HG03108 (cell line): Measurements from ENCODE around the gene LIMK2.
"Not testable (repeated sequence)": the region's sequence is repeated elsewhere in the genome, so short reads cannot be mapped to it uniquely, and the experiment has no call there.

Experiments
- ATAC-seq: cut with Tn5 transposase; IDR thresholded peaks from one replicate; pipeline ENCODE4 v1.9.1; 2021; ENCODE audit warnings: moderate library complexity; ENCODE audit not compliant: unreplicated experiment

The LIMK2 gene

DNA sequence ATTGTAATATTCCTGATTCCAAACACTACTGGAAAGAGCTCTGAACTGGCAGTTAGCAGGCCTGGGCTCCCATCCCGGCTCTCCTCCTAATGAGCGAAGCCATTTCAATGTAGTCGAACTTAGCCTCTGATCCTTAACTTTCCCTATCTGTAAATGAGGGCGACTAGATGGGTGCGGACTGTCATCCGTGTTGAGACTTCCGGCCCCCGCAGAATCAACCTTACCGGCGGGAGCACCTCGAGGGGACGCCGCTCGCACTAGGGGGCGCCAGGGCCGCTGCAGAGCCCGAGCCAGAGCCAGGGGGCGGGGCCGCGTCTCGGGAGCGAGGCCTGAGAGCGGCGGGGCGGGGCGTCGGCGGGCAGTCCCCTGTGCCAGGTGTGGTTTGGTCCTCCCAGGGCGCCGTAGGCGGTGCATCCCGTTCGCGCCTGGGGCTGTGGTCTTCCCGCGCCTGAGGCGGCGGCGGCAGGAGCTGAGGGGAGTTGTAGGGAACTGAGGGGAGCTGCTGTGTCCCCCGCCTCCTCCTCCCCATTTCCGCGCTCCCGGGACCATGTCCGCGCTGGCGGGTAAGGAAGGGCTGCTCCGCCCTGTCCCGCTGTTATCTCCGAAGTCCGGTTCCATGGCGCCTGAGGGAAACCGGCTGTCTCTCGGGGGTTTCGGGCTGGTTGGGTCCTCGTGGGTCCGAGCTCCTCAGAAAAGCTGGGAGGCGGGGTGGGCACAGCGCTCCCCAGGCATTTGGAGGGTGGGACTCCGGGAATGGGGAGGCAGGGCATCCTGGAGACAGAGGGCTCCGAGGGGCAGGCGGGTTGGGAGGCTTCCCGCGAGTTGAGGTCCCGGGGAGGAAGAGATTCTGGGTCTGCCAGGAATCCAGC lies at the start of gene LIMK2:
Gene LIMK2, plus strand, starts transcription at position 437 of the 869 bp plus-strand sequence. Its CDS starts 111 bp downstream, at position 548.
- peak; percentile 83 for ATAC-seq

DNA sequence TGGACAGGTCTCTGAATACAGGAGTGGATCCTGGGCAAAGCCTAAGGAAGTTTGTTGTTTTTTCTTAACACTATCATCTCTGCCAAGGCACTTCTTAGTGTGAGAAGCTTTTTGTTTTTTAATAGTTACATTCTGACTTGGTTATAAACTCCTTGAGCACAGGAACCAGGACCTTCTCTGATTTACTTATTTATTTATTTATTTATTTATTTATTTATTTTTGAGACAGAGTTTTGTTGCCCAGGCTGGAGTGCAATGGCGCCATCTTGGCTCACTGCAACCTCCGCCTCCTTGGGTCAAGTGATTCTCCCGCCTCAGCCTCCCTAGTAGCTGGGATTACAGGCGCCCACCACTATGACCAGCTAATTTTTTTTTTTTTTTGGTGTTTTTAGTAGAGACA lies 41.1 kb upstream of the LIMK2 start:
- no peak for ATAC-seq

DNA sequence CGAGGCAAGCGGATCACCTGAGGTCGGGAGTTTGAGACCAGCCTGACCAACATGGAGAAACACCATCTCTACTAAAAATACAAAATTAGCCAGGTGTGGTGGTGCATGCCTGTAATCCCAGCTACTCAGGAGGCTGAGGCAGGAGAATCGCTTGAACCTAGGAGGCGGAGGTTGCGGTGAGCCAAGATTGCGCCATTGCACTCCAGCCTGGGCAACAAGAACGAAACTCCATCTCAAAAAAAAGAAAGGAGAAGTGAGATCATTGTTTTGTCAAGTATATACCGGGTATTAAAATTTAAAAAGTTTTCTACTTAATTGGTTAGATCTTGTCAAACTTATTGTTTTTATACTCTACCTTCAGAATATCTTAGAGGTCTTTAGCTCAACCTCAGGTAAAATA lies 40.4 kb upstream of the LIMK2 start:
- not testable (repeated sequence) for ATAC-seq

DNA sequence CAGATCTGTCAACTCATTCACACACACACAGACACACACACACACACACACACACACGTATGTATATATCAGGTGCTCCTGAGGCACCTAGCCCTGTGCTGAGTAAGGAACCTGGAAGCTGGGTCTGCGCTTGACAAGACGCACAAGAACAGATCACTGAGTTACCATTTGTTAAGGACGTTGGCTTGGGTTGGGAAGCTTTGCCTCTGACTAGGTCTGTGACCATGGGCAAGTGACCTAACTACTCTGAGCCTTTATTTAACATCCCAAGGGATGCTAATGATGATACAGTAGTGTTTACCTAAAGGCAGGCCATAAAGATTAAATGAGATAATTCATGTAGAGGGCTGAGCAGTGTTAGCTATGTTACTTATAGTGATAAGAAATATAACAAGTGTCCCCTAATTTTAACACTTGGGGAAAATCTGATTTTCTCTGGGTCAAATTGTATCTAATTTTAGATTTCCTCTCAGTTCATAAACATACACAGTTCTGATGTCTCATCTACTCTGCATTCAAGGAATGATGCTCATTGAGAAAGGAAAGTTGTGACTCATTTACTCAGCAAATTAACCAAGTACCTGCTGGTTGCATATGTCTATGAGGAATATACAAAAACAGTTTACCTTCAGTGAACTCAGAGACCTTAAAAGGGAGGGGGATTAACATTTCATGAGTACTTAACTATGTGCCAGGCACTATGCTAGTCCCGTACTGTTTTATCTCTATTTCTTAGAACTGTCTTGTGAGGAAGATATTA lies 38.5 kb upstream of the LIMK2 start:
- ATAC-seq = no peak

DNA sequence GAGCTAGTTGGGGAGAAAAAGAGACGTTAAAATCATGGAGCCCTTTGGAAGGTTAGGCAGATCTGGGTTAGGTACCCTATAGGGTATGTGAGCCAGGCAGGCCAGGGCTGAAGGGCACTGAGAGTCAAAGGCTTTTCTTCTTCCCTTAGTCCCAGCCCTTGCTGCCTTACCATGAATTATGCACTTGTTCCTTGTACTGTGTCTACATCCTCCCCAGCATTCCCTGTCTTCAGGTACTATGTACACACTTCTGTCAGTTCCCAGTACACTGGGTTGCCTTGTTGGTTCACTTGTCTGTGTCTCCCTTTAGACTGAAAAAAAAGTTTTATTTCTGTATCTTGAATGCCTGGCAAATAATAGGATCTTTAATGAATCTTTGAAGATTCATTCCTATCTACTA lies 35.2 kb upstream of the LIMK2 start:
- ATAC-seq = no peak

DNA sequence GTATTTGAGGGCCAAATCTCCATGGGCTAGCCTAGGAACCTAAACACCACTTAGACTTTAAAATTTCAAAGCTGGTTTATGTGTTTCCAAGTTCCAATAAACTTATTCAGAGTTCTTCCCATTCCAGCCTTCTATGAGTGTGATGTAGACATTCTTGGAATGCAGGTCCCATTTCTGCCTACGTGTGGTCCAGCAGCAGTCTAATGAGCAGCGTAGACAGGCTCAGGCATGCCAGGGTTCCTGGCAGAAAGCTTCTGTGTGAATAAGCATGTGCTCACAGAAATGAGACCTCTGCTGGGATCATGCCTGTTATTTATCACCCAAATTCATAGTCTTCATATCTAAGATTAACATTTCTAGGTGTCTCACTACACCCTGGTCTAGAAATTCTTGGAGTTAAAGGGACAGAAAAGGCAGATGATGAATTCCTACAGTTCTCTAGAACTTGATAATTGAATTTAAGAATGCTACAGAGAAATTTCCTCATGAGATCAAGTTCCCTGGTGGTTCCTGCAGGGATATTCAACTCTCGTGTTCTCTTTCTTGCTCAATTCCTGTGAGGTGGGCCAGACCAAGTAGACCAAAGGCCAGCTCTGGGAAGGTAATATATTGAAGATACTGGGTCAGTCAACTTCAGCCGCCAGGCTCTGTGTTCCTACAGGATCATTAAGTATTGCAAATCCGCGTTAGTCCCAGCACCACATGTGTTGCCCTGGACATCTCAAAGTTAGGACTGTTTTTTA lies 34.5 kb upstream of the LIMK2 start:
- ATAC-seq = no peak

DNA sequence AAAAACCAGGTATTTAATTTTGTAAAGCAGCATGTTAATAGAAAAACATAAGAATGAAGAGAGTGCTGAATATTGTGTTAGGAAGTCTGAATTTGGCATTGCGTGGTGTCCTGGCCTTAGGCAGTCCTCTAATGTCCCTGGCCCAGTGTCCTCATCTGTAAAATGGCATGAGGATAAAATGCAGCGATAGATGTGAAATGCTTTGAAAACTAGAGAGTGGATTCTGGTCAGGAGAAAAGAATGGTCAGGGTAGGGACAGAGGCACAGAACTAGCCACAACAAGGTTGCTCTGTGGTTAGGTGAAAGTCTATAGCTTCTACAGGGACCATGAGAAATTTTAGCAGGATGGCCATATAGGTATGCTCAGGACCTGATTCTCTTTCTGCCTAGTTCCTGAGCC lies 33.2 kb upstream of the LIMK2 start:
- ATAC-seq = no peak

DNA sequence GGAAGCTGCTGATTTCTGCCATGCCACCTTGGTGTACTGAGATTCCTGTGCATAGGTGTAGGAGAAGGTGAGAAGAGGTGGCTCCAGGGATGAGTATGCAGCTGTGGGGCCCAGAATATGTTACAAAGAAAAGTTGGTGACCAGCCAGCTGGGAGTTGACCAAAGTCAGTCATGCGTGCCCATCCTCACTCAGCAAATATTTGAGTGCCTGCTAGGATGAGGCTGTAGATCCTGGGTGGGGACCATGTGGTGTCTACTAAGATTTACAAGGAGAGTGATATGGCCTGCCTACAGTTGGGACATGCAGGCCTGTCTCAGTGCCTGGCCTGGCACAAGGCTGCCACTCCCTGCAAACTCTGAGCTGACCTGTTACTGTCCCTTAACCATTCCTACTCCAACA lies 32.8 kb upstream of the LIMK2 start:
- ATAC-seq = no peak

DNA sequence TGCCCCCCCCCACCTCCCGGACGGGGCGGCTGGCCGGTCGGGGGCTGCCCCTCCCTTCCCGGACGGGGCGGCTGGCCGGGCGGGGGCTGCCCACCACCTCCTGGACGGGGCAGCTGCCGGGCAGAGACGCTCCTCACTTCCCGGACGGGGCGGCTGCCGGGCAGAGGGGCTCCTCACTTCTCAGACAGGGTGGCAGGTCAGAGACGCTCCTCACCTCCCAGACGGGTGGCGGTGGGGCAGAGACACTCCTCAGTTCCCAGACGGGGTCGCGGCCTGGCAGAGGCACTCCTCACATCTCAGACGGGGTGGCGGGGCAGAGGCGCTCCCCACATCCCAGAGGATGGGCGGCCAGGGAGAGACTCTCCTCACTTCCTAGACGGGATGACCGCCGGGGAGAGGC lies 28.1 kb upstream of the LIMK2 start:
- no peak for ATAC-seq

DNA sequence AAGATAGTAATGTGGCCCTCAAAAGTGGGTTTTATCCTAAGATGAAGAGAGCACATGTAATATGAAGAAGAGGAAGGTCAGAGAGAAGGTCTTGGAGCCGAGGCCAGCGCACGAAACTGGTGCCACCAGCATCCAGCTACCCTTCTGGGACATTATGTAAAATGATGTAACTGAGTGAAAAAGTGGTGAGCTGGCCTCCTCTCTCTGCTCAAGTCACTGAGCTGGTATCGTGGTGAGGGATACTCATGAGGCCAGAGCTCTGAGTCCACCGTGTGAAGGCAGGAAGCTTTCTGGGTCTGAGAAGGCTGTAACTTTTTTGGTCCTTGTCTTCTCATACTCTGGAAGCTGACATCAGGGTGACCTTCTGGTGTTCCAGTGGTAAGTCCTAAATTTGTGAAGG lies 27.0 kb upstream of the LIMK2 start:
- no peak for ATAC-seq

DNA sequence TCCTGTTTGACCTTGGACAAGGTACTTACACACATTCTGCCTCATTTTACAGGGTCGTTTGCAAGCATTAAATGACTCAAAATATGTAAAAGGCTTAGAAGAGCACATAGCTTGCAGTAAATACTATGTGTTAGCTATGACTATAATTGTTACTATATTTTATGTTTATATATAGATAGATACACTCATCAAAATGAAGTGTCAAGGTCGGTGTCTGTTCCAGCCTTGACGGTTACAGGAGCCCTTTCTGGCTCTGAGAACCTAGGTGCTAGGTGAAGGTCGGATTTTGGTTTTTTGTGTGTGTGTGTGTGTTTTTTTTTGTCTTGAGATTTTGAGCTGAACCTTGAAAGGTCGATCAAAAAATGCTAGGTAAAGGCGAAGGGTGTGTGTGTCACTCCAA lies 24.5 kb upstream of the LIMK2 start:
- no peak for ATAC-seq

DNA sequence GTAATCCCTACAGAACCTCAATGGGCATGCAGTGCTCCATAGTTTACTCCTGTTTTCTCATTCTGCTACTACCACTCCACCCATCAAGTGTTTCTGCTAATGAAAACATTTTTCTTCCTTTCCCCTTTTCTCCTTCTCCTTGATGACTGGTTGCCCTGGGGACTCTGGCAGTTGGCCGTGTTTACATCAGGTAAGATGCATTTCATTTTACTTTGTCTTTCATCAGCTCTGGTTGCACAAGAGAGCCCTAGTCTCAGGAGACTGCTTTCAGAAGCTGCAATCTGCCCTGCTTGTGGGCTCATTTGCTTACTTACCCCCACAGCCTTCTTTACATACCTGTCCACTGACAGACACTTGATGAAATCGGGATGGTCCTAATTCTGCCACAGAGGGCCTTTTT lies 19.6 kb upstream of the LIMK2 start:
- no peak for ATAC-seq

DNA sequence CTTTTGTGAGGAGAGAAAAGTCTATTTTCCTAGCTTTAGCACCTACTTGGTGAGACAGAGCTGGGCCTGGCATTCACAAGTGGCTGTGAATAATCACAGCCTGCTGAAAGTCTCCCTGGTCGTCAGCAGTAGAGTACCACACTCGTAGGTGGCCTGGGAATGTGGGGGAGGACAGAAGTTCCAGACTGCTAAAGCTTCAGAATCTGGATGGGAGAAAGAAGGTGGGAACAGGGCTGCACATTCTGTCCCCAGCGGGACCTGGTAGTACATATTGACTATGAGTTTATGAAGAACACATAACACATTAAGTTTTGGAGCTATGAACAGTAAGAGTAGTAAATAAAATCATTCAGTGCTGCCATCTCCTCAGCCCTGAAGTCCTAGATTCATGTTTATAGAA lies 19.0 kb upstream of the LIMK2 start:
- no peak for ATAC-seq

DNA sequence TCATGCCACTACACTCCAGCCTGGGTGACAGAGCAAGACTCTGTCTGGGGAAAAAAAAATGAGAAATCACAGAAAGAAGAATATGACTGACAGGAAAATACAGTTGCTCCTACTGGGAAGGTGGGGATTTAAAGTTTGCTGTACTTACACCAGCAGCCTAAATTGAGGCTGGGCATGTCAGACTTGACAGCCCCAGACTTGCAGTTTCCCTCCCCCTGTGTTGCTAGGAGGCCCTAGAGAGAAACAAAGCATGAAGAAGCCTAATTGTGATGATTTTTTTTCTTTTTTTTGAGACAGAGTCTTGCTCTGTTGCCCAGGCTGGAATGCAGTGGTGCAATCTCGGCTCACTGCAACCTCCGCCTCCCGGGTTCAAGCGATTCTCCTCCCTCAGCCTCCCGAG lies 17.4 kb upstream of the LIMK2 start:
- not testable (repeated sequence) for ATAC-seq

DNA sequence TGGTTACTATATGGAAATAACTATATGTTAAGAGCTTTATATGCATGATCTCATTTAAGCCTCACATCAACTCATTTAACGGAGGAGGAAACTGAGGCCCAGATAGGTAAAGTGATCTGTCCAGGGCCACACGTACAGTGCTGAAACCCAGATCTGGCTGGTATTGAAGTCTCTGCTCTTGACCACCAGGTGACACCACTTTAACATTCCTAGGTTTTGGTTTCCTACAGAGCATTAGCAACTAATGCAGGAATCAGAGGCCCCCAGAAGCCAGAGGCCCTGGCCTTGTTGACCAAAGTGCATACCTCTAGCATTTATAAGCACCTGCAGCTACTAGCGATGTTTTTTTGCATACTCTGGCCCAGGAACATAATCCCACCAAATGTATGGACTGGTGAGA lies 12.9 kb upstream of the LIMK2 start:
- no peak for ATAC-seq

DNA sequence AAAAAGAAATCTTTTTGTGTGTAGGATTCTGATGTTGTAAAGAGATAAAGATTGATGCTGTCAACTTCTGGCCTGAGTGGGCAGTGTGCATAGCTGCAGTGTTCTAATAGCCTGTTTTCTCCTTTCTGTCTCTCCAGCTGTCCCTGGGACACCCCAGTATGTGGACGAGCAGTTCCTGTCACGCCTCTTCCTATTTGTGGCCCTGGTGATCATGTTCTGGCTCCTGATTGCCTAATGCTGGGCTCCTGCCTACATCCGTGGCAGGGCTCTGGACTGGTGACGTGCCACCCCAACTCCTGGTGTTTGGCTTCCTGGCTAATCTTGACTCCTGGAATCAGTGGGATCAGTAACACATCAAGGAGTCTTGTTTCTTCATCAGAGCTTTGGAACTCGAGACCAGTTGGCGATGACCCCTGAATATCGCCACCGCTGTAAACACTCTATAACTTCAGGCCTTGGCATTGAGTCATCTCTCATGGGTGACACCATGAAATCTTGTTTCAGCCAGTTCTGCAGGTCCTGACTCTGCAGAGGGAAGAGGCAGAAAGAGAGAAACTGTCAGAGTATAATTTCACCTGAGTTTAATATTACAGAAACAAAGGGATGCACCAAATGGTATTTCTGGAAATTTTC lies 7.6 kb upstream of the LIMK2 start:
- not testable (repeated sequence) for ATAC-seq

DNA sequence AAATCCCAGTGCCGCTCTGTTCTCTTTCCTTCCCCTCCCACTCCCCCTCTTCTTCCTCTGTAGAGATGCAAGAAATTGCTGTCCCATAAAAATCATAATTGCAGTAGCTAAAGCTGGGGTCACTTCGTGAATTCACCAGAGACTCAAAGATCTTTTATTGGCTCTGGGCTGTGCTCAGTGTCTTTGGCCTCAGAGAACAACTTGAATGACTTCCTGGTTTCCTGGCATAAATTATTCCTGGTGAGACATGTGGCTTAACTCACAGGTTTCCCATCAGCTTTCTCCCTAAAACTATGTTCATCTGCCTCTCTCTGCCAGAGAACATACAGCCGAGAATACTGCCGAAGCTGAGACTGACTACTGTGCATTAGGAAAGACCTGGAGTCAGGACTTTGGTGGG lies 7.0 kb upstream of the LIMK2 start:
- ATAC-seq = not testable (repeated sequence)

DNA sequence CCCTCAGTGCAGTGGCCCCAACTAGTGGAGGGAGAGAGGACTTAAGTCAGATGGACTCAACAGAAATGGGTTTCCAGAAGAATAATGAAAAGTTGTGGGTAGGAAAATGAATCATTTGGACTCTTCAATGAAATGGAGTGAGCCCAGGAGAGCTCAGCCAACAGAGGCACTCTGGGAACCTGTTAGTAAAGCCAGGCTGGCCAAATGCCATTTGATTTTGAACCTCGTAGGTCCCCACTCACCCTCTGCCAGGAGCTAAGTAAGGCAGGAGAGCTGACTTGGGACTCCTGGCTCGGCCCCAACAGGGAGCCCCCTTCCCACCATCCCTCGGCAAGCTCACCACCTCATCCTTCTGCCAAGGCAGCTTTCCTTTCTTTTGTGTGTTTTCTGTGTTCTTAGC lies 5.6 kb upstream of the LIMK2 start:
- ATAC-seq = not testable (repeated sequence)

DNA sequence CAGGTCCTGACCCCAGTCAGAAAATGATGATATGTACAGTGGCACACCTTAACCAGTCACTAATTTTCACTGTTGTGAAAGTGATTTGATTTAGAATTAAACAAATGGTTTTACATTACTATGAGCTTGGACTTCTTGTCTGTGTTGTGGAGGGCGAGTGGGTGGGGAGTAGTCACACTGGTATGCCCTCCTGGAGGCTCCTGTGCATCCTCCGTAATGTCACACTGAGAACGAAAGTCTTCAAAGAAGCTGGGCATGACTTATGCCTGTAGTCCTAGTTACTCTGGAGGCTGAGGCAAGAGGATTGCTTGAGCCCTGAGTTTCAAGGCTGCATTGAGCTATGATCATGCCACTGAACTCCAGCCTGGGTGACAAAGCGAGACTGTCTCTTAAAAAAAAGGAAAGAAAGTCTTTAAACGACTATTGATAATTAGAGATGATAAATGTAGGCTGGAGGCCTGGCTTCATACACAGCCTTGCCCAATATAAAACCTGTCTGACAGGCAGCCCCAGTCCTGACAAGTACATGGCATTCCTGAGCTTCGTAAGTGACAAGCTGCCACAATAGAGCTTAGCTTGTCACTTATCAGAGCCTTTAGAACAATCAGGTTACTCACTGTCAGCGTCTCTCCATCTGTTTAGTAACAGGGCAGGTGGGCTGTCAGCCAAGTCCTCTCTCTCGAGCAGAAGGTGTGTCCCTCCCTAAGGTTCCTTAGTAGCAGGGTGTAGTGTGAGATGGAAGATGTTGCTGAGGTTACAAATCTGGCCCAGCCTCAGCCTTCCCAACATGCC lies 5.0 kb upstream of the LIMK2 start:
- no peak for ATAC-seq
